Astrocyte of the spinal cord (primary cell): ENCODE measurements around the gene CCDC7.
"Not testable (repeated sequence)": the region's sequence is repeated elsewhere in the genome, so short reads cannot be mapped to it uniquely, and the experiment has no call there.

Experiments
- DNase-seq: peaks from one replicate; pipeline ENCODE4 v3.0.0; 2011; ENCODE audit warnings: low read depth, low spot score
- H3K4me3 ChIP-seq: 2 replicates; pipeline ENCODE4 v1.5.1; 2011; ENCODE audit warnings: low read depth, mild to moderate bottlenecking, low read length, moderate library complexity
- in situ Hi-C: cut with HindIII; loops from 2 replicates; pipeline ENCODE4 v1.10.0; 2017; ENCODE audit warnings: low sequenced_read_pairs
- TF ChIP-seq, protein P1 (sequence below): IDR thresholded peaks from 2 replicates; pipeline ENCODE4 v1.5.1; 2012; ENCODE audit warnings: low read depth, mild to moderate bottlenecking, low read length, inconsistent platforms

CCDC7 gene

DNA sequence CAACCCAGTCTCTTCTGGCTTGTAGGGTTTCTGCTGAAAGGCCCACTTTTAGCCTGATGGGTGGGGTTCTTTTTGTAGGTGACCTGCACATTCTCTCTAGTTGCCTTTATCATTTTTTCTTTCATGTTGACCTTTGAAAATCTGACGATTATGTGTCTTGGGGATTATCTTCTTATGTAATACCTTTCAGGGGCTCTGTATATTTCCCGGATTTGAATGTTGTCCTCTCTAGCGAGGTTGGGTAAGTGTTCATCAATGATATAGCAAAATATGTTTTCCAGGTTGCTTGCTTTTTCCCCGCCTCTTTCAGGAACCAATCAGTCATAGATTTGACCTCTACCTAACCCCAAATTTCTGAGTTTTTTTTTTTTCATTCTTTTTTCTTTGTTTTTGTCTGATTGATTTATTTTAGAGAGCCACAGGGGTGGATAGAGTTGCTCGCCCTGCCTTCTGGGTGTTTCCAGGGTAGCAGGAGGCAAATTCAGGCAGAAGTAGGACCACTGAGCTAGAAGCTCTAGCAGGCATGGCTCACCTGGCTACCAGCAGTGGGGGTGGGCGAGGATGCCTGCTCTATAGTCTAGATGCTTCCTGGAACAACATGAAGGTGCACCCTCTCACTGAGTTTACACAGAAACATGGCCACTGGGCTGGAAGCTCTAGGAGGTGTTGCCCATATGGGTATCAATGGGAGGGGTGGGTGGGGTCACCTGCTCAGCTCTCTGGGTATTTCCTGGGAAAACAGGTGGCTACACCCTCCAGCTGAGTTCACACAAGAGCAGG lies 94.9 kb downstream of the CCDC7 start:
- TF ChIP-seq, protein P1, sequence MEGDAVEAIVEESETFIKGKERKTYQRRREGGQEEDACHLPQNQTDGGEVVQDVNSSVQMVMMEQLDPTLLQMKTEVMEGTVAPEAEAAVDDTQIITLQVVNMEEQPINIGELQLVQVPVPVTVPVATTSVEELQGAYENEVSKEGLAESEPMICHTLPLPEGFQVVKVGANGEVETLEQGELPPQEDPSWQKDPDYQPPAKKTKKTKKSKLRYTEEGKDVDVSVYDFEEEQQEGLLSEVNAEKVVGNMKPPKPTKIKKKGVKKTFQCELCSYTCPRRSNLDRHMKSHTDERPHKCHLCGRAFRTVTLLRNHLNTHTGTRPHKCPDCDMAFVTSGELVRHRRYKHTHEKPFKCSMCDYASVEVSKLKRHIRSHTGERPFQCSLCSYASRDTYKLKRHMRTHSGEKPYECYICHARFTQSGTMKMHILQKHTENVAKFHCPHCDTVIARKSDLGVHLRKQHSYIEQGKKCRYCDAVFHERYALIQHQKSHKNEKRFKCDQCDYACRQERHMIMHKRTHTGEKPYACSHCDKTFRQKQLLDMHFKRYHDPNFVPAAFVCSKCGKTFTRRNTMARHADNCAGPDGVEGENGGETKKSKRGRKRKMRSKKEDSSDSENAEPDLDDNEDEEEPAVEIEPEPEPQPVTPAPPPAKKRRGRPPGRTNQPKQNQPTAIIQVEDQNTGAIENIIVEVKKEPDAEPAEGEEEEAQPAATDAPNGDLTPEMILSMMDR: no peak
- no peak overlapping the region for H3K4me3 ChIP-seq
- DNase-seq: no peak
- in situ Hi-C loops: no loop called here

- DNase-seq: no peak
- in situ Hi-C loops: no loop called here
- TF ChIP-seq, protein P1: no peak
- H3K4me3 ChIP-seq: no peak overlapping the region
Measured at GRCh38 chr10:32548208-32548607, 102.3 kb downstream of the CCDC7 start.

DNA sequence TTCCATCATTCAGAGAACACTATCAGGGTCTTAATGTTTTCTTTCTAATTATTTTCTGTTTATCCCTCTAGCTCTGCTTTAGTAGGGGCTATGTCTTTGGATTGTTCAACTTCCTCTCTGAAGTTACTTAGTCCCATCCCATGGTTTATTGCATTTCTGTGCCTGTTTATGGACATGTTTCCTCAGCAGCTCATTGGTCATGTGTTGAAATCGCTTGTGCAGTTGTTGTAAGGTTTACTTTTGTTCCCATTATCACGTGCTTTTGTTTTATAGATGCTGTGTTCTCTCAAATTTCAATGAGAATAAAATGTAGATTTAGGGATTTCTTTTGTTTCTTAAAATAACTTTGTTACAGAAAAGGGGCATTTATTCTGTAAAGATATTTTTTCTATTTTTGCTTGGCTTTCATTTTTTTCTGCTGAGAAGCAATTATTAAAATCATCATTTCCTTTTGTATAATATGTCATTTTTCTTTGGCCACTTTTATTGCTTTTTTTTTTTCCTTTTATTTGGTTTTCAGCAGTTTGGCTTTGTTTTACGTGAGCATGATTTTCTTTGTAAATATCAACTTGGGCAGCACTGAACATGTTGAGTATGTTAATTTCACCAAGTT lies 110.9 kb downstream of the CCDC7 start:
- in situ Hi-C loops: no loop called here
- no peak overlapping the region for H3K4me3 ChIP-seq
- no peak for DNase-seq
- TF ChIP-seq, protein P1: no peak

GRCh38 chr10:32562695-32563094 lies 116.8 kb downstream of the CCDC7 start:
- H3K4me3 ChIP-seq, in situ Hi-C loops, DNase-seq: not testable (repeated sequence)

- in situ Hi-C loops: no loop called here
- no peak overlapping the region for H3K4me3 ChIP-seq
- DNase-seq: no peak
- TF ChIP-seq, protein P1: no peak
Measured at GRCh38 chr10:32577448-32577847, 131.5 kb downstream of the CCDC7 start.

DNA sequence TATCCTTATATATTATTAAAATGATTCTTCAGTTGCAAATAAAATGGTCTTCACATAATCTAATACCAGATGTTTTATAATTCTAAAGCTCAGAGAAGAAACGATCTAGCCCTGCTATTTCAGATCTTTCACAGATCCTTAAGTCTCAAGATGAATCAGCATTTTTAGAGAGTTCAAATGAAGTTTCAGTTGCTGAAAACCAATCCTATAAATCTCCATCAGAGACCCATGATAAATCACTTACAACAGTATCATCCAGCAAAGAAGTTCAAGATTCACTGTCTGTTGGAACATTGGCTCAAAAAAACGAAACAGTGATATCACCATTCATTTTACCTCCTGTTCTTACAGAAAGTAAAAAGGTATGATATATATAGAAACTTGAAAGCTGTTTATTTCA lies 137.0 kb downstream of the CCDC7 start:
- in situ Hi-C loops: no loop called here
- no peak overlapping the region for H3K4me3 ChIP-seq
- DNase-seq: no peak
- TF ChIP-seq, protein P1: no peak

- DNase-seq, in situ Hi-C loops, H3K4me3 ChIP-seq: not testable (repeated sequence)
Measured at GRCh38 chr10:32598022-32598421, 152.1 kb downstream of the CCDC7 start.
